Right atrium auricular region (tissue), 2 donors: ENCODE data around the gene RFTN1. TPM values are rescaled to one million over a fixed set of nuclear protein-coding genes. Genes with fewer than 3 reads are reported as not detected.
A peak's percentile ranks its signal among the peaks of the same experiment; 100 is the strongest.

Experiments
- DNase-seq: peaks from one replicate; pipeline ENCODE4 v3.0.0-alpha.2; 2019; ENCODE audit warnings: low spot score
- H3K27ac ChIP-seq, 2 donors: fragments of 200-600 bp; sonication (generic); 1 replicate in 1 of 2; 2 replicates in 1 of 2; pipeline ENCODE4 v1.5.1; 2016 to 2019
- H3K27me3 ChIP-seq, 2 donors: fragments of 200-600 bp; sonication (generic); one replicate each; pipeline versions ENCODE4 v1.5.1 to v1.6.0; 2017 to 2019
- H3K36me3 ChIP-seq: fragments of 200-600 bp; sonication (generic); one replicate; pipeline ENCODE4 v1.5.1; 2016
- H3K4me1 ChIP-seq, 2 donors: fragments of 200-600 bp; sonication (generic); one replicate each; pipeline versions ENCODE4 v1.5.1 to v1.6.0; 2017 to 2019
- H3K4me3 ChIP-seq, 2 donors: fragments of 200-600 bp; sonication (generic); 1 replicate in 1 of 2; 2 replicates in 1 of 2; pipeline ENCODE4 v1.5.1; 2017 to 2019; ENCODE audit warnings: mild to moderate bottlenecking in 1 of 2, moderate library complexity in 1 of 2
- H3K9me3 ChIP-seq, 2 donors: fragments of 200-600 bp; sonication (generic); one replicate each; pipeline ENCODE4 v1.5.1; 2019
- total RNA-seq, 2 donors: library from RNA; depleted of rRNA; stranded (reverse); fragments of >200 nt; gene quantifications; one replicate each; pipeline ENCODE4 v1.1.0, GENCODE V29; 2016
- TF ChIP-seq, protein P1 (sequence below), 2 donors: fragments of 200-600 bp; sonication (generic); IDR thresholded peaks; one replicate each; pipeline ENCODE4 v1.5.1; 2019; ENCODE audit warnings: antibody characterized with exemption in 2 of 2

Gene RFTN1
- total RNA-seq, 2 donors from 2014 or later, result 15.9 to 33.6 TPM

- Histone ChIP-seq H3K27ac (peak overlapping the region; percentile 40 to 49), H3K9me3 (no peaks in the 10 kb centered on the region), H3K36me3 (no peaks in the 10 kb centered on the region), H3K4me1 (peaks cover 0 to 67% of the 10 kb centered on the region in 2 donors), H3K27me3 (no peaks in the 10 kb centered on the region), H3K4me3 (no peak overlapping the region)
- TF ChIP-seq, protein P1, sequence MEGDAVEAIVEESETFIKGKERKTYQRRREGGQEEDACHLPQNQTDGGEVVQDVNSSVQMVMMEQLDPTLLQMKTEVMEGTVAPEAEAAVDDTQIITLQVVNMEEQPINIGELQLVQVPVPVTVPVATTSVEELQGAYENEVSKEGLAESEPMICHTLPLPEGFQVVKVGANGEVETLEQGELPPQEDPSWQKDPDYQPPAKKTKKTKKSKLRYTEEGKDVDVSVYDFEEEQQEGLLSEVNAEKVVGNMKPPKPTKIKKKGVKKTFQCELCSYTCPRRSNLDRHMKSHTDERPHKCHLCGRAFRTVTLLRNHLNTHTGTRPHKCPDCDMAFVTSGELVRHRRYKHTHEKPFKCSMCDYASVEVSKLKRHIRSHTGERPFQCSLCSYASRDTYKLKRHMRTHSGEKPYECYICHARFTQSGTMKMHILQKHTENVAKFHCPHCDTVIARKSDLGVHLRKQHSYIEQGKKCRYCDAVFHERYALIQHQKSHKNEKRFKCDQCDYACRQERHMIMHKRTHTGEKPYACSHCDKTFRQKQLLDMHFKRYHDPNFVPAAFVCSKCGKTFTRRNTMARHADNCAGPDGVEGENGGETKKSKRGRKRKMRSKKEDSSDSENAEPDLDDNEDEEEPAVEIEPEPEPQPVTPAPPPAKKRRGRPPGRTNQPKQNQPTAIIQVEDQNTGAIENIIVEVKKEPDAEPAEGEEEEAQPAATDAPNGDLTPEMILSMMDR (IDR thresholded peaks at IDR 0.05), result no peak
- DNase-seq, result no peak
These were observed 143.0 kb downstream of the RFTN1 start for GRCh38 chr3:16370503-16370871.

DNA sequence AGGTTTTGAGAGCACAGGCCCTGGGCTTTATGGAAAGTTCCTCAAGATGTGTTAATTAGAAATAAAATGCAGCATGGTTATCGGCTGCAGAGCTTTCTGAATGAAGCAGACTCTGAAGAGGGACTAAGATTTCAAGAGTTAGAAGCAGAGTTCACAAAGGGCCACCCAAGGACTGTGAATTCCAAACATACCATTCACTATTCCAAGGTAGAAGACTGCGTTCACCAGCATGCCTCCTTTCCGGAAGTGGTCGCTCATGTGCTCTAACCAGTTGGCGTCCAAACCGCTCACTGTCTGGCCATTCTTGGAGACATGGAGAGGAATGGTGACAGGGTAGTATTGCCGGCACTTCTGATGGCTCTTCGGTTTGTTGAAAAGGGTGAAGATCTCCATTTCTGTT lies 143.6 kb downstream of the RFTN1 start:
- no peaks in the 10 kb centered on the region for H3K27me3 ChIP-seq
- H3K4me1 ChIP-seq, result peaks cover 0 to 61% of the 10 kb centered on the region in 2 donors
- TF ChIP-seq, protein P1 (IDR thresholded peaks at IDR 0.05), result no peak
- no peaks in the 10 kb centered on the region for H3K36me3 ChIP-seq
- H3K9me3 ChIP-seq, result no peaks in the 10 kb centered on the region
- no peak for DNase-seq
- no peak overlapping the region for H3K4me3 ChIP-seq
- peak overlapping the region; percentile 40 to 49 for H3K27ac ChIP-seq

DNA sequence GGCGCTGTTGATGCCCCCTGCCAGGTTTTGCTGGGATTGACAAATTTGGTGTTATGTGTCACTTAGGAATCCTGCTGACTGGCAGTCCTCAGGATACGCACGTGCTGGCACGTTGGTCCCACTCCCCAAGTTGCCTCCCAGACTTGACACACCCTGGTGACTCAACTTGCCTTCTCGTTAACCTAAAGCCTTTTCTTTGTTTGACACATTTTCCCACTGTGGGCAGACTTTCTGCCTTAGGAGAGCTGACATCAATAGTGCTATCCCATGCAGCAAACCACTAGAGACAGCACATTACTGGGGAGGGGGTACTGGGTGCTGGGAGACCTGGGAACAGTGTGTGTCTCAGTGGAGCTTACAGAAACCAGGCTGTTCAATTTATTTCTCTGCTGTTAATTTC lies 144.2 kb downstream of the RFTN1 start:
- H3K27me3 ChIP-seq, result no peaks in the 10 kb centered on the region
- no peak overlapping the region for H3K27ac ChIP-seq
- peaks cover 0 to 55% of the 10 kb centered on the region in 2 donors for H3K4me1 ChIP-seq
- no peaks in the 10 kb centered on the region for H3K36me3 ChIP-seq
- H3K9me3 ChIP-seq, result no peaks in the 10 kb centered on the region
- H3K4me3 ChIP-seq, result no peak overlapping the region
- no peak for DNase-seq
- TF ChIP-seq, protein P1 (IDR thresholded peaks at IDR 0.05), result no peak

GRCh38 chr3:16366581-16366980 lies 146.9 kb downstream of the RFTN1 start:
- Histone ChIP-seq H3K27me3 (no peaks in the 10 kb centered on the region), H3K4me1 (peaks cover 0 to 28% of the 10 kb centered on the region in 2 donors), H3K27ac (no peak overlapping the region), H3K4me3 (no peak overlapping the region), H3K9me3 (no peaks in the 10 kb centered on the region), H3K36me3 (peaks cover 4% of the 10 kb centered on the region)
- DNase-seq, result no peak
- TF ChIP-seq, protein P1 (IDR thresholded peaks at IDR 0.05), result no peak

- no peaks in the 10 kb centered on the region for H3K9me3 ChIP-seq
- peaks cover 0 to 18% of the 10 kb centered on the region in 2 donors for H3K4me1 ChIP-seq
- no peak overlapping the region for H3K27ac ChIP-seq
- no peak overlapping the region for H3K4me3 ChIP-seq
- TF ChIP-seq, protein P1 (IDR thresholded peaks at IDR 0.05), result no peak
- no peaks in the 10 kb centered on the region for H3K27me3 ChIP-seq
- no peak for DNase-seq
- peaks cover 4% of the 10 kb centered on the region for H3K36me3 ChIP-seq
These were observed 147.9 kb downstream of the RFTN1 start for GRCh38 chr3:16365491-16366128.

- Histone ChIP-seq H3K9me3 (no peaks in the 10 kb centered on the region), H3K36me3 (peaks cover 4% of the 10 kb centered on the region), H3K4me3 (no peak overlapping the region), H3K27me3 (no peaks in the 10 kb centered on the region), H3K27ac (no peak overlapping the region), H3K4me1 (peaks cover 0 to 12% of the 10 kb centered on the region in 2 donors)
- no peak for DNase-seq
- TF ChIP-seq, protein P1 (IDR thresholded peaks at IDR 0.05), result no peak
These were observed 148.5 kb downstream of the RFTN1 start for GRCh38 chr3:16364963-16365362.
